HL-60/S4 treated with retinoic acid at 250 ng/mL for 4 days and 3 days (cell line): Measurements from ENCODE around the gene WDR59.
"Not testable (repeated sequence)": the region's sequence is repeated elsewhere in the genome, so short reads cannot be mapped to it uniquely, and the experiment has no call there.

Source experiments
- in situ Hi-C: fragments of 300-500 bp; cut with MboI; formaldehyde crosslinking; loops from 2 replicates; pipeline ENCODE4 v1.7.0; 2022; ENCODE audit warnings: low sequenced_read_pairs

Gene WDR59

DNA sequence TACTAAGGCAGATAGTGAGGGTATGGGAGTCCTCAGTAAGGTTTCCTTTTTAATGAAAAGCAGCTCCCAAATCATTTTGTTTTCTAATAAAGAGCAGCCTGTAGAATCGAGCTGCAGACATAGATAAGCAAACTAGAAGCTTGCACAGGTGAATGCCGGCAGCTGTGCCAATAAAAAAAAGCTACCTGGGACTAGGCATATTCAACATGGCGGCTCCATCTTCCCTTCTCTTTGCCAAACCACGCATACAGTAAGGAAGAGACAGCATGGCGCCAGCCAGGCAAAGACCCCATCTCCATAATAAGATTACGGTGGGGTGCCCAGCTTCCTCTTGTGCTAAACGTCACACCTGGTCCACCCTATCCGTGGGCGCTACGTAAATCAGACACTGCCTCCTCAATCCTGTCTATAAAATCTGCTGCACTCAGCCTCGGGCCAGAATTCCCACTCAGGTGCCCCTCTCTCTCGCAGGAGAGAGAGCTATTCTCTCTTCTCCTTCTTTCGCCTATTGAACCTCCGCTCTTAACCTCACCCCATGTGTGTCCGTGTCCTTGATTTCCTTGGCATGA is 117.6 kb downstream of the WDR59 start:
- in situ Hi-C loops, result no loop called here

- in situ Hi-C loops, result no loop called here
Observed at GRCh38 chr16:74865922-74866598, 118.9 kb downstream of the WDR59 start.

GRCh38 chr16:74862743-74863244 is 122.1 kb downstream of the WDR59 start:
- in situ Hi-C loops, result no loop called here

- in situ Hi-C loops, result no loop called here
Observed at GRCh38 chr16:74852500-74852875, 132.4 kb downstream of the WDR59 start.

GRCh38 chr16:74850027-74850426 is 134.9 kb downstream of the WDR59 start:
- in situ Hi-C loops, result no loop called here

DNA sequence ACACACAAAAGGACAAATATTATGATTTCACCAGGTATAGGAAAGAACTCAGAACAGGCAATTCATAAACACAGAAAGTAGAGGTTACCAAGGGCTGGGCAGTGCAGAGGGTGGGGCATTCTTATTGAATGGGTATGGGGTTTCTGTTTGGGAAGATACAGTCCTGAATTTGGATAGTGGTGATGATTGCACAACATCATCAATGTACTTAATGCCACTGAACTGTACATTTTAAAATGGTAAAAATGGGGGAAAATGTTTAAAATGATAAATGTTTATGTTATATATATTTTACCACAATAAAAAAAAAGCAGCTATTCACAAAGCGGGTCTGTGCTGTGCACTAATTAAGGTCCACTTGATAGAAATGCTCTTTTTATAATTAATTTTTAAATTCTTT is 137.7 kb downstream of the WDR59 start:
- in situ Hi-C loops, result no loop called here

GRCh38 chr16:74846714-74847113 is 138.2 kb downstream of the WDR59 start:
- in situ Hi-C loops, result no loop called here

- in situ Hi-C loops, result no loop called here
Observed at GRCh38 chr16:74844041-74844980, 140.6 kb downstream of the WDR59 start.

GRCh38 chr16:74843381-74844035 is 141.4 kb downstream of the WDR59 start:
- in situ Hi-C loops, result not testable (repeated sequence)

DNA sequence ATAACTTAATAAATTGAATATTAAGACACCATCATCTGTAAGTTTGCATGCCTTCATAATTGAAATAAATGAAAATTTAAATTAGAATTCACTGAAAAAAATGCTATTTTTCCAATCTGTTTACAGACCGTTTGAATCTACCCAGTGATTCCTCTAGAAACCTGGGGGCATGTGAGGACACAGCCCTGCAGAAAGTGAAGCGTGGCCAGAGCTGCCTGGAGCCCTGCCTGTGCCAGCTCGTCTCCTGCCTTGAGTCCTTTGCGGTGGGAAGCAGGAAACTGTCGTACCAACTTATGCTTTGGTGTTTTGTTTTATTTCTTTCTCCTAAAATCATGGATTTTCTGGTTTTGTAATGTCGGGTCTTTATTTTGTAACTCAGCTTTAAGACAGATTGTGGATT is 142.5 kb downstream of the WDR59 start:
- in situ Hi-C loops, result no loop called here

GRCh38 chr16:74841904-74842303 is 143.0 kb downstream of the WDR59 start:
- in situ Hi-C loops, result no loop called here

- in situ Hi-C loops, result no loop called here
Observed at GRCh38 chr16:74841469-74841868, 143.5 kb downstream of the WDR59 start.

GRCh38 chr16:74837056-74837455 is 147.9 kb downstream of the WDR59 start:
- in situ Hi-C loops, result no loop called here

DNA sequence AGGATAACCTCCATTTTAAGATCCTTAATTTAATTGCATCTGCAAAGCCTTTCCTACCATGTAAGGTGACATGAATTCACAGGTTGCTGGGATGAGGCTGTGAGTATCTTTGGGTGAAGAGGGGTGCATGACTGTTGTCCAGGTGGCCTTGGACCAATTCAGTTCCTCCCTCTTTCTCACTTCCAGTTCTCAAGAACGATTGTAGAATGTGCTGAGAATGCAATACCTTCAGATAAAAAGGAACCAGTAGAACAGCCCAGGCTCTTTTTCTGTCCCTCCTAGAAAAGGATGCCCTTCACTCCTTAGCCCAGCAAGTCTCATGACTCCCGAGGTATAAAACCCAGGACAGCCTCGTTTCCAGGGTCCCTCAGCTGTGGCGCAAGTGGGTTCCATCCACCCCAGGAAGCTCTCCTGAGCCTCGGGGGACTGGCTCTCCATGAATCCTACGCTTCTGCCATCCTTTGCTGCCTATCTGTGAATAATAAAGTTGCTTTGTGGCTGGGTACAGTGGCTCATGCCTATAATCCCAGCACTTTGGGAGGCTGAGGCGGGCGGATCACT is 148.7 kb downstream of the WDR59 start:
- in situ Hi-C loops, result no loop called here

DNA sequence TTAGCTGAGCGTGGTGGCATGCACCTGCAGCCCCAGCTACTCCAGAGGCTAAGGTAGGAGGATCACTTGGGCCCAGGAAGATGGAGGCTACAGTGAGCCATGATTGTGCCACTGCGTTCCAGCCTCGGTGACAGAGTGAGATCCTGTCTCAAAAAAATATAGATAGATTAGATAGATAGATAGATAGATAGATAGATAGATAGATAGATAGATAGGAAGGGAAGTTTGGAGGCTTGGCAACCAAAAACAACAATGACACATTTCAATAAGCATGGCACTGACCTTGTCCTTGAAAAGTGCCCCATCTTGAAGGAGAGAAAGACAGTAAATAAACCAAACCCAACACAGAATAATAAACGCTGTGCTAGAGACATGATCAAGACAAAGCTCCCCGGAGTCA is 152.7 kb downstream of the WDR59 start:
- in situ Hi-C loops, result no loop called here

DNA sequence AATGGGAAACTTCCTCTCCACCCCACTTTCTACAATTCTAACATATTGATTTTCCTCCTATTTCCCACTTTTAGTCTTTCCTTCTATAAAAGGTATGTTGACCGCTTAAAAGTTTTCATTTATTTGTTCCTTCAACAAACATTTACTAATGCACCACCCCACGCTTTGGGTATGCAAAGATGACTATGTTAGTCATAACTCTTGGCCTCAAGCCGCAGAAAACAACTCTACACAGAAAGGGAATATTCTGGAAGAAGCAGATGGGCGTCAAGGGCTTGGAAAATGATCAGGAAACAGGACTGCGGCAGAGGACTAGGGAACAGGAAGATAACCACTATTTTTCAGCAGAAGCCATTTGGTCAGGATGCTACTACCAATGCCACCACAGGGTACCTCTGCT is 153.5 kb downstream of the WDR59 start:
- in situ Hi-C loops, result no loop called here

DNA sequence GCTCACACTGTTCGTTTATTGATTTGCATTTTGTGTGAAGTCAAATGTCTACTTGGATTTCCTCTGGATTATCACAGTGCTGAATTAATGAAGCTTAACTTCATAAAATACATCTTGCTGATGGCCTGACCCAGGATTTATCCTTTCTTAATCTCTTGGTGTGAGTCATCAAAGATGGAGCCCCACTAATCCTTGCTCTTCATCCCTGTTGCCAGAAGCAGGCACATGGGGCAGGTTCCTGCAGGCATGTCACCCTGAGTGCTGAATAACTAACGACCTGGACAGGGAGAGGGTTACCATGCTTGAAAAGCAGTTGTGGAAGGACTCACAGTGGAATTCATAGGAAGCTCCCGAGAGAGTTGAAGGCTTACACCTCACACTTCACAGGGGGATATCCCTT is 154.3 kb downstream of the WDR59 start:
- in situ Hi-C loops, result no loop called here

GRCh38 chr16:74829637-74830036 is 155.3 kb downstream of the WDR59 start:
- in situ Hi-C loops, result no loop called here

DNA sequence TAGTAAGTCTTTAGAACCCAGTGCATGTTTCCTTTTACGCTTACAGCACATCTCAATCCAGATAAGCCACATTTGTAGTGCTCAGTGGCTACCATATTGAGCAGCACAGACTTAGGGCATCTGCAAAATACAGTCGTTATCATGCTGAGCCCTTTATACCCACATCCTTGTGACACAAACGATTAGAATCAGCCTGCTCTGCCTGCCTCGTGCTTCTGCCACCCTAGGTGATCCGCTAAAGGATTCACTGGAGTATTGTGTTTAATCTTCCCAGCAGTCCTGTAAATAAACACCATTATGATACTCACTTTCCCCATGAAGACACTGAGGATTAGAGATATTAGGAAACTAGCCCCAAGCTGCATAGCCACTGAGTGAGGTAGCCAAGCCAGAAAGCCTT is 159.0 kb downstream of the WDR59 start:
- in situ Hi-C loops, result no loop called here

DNA sequence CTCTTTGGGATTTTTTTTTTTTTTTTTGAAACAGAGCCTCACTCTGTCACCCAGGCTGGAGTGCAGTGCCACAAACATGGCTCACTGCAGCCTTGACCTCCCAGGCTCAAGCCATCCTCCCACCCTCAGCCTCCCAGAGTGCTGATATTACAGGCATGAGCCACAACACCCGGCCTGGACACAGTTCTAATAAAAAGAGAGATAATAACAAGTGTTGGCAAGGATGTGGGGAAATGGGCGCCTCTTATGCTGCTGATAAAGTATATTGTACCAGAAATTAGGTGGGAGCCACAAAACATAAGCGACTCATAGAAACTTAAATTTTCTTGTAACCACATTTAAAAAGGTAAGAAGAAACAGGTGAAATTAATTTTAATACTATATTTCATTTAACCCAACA is 159.9 kb downstream of the WDR59 start:
- in situ Hi-C loops, result no loop called here
